ENCODE measurements around the gene ABCD4.

ABCD4 gene

DNA sequence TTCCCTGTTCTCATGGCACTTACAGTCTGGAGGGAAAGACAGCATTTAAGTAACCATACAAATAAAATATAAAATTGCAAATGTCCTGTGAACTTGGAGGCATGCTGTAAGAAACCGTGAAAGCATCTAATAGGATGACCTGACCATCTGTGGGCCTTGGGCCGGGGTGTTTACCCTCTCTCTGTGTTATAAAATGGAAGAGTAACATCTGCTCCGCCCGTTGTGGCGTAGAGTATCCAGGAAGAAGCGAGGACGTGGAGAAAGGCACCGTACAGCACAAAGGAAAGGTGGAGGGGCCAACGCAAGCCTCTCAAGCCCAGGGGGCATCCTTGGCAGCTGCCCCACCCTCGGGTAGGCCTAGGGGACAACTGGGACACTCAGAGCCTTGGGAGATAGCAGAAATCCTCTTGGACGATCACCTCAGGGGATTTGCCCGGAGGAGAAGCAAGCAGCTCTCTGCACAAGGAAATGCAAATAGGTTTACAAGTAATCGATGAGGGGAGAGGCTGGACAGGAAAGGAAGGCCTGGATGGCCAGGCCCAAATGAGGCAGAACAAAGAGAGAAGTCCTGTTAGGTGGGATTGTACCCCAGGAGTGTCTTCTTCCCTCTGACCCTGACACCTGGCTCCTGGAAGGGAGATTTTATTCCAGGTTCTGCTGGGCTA lies 37.3 kb downstream of the ABCD4 start:
- TF ChIP-seq CTCF (IDR thresholded peaks at IDR 0.05; ENCODE audit: insufficient read depth, low read length, poor library complexity, severe bottlenecking) (no peak), EZH2phosphoT487 (conservative IDR thresholded peaks at IDR 0.05; ENCODE audit: low read length) (no peak)
- H4K20me1 ChIP-seq (ENCODE audit: low read depth, low read length), result no peaks in the 10 kb centered on the region
- no peak overlapping the region for H3K4me3 ChIP-seq (ENCODE audit: insufficient read depth, low read length, poor library complexity, severe bottlenecking)

DNA sequence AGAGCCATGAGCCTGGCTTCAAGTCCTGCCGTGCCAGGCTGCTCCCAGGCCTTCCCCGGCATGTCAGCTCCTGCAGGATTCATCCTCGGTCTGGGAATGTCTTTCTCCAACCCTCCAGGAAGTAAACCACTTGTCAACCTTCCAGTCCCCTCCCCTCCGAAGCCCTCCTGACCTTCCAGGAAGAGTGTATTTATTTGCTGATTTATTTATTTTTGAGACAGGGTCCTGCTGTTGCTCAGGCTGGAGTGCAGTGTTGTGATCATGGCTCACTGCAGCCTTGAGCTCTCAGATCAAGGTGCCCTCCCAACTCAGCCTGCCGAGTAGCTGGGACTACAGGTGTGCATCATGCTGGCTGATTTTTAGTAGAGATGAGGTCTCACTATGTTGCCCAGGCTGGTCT lies 38.8 kb downstream of the ABCD4 start:
- Histone ChIP-seq H3K4me2 (ENCODE audit: low read depth, low read length, poor library complexity, severe bottlenecking) (no peak overlapping the region), H3K79me2 (ENCODE audit: insufficient read depth, low read length) (no peaks in the 10 kb centered on the region), H3K9ac (ENCODE audit: low read length) (no peak overlapping the region), H3K9me2 (replicated peaks; ENCODE audit: insufficient read depth, low read length) (no peaks in the 10 kb centered on the region), H4K20me1 (ENCODE audit: low read depth, low read length) (no peaks in the 10 kb centered on the region), H3K4me3 (ENCODE audit: insufficient read depth, low read length, poor library complexity, severe bottlenecking) (no peak overlapping the region), H3K9me3 (ENCODE audit: insufficient read depth, low read length) (no peaks in the 10 kb centered on the region), H3K36me3 (ENCODE audit: low read length) (no peaks in the 10 kb centered on the region), H3K27ac (ENCODE audit: low read depth, low read length) (no peak overlapping the region), H3K27me3 (ENCODE audit: low read length) (no peaks in the 10 kb centered on the region), H2AFZ (ENCODE audit: low read depth, low read length, severe bottlenecking) (no peak overlapping the region), H3F3A (ENCODE audit: insufficient read depth) (no peaks in the 10 kb centered on the region)
- TF ChIP-seq EZH2phosphoT487 (conservative IDR thresholded peaks at IDR 0.05; ENCODE audit: low read length), result no peak

More for the DNA sequence above, 37.3 kb downstream of the ABCD4 start:
- H2AFZ ChIP-seq (ENCODE audit: low read depth, low read length, severe bottlenecking), result no peak overlapping the region
- no peak overlapping the region for H3K4me2 ChIP-seq (ENCODE audit: low read depth, low read length, poor library complexity, severe bottlenecking)
- no peaks in the 10 kb centered on the region for H3K79me2 ChIP-seq (ENCODE audit: insufficient read depth, low read length)
- no peaks in the 10 kb centered on the region for H3K27me3 ChIP-seq (ENCODE audit: low read length)
- no peak overlapping the region for H3K27ac ChIP-seq (ENCODE audit: low read depth, low read length)
- no peak overlapping the region for H3K9ac ChIP-seq (ENCODE audit: low read length)
- H3F3A ChIP-seq (ENCODE audit: insufficient read depth), result no peaks in the 10 kb centered on the region
- no peaks in the 10 kb centered on the region for H3K36me3 ChIP-seq (ENCODE audit: low read length)
- H3K9me2 ChIP-seq (replicated peaks; ENCODE audit: insufficient read depth, low read length), result no peaks in the 10 kb centered on the region
- H3K9me3 ChIP-seq (ENCODE audit: insufficient read depth, low read length), result no peaks in the 10 kb centered on the region

GRCh38 chr14:74263181-74263580 lies 39.6 kb downstream of the ABCD4 start:
- Histone ChIP-seq H3K9me3 (ENCODE audit: insufficient read depth, low read length) (no peaks in the 10 kb centered on the region), H3K79me2 (ENCODE audit: insufficient read depth, low read length) (no peaks in the 10 kb centered on the region), H2AFZ (ENCODE audit: low read depth, low read length, severe bottlenecking) (no peak overlapping the region), H3K9ac (ENCODE audit: low read length) (no peak overlapping the region), H3K9me2 (replicated peaks; ENCODE audit: insufficient read depth, low read length) (no peaks in the 10 kb centered on the region), H3K27ac (ENCODE audit: low read depth, low read length) (no peak overlapping the region), H3K36me3 (ENCODE audit: low read length) (no peaks in the 10 kb centered on the region), H3F3A (ENCODE audit: insufficient read depth) (no peaks in the 10 kb centered on the region), H3K4me2 (ENCODE audit: low read depth, low read length, poor library complexity, severe bottlenecking) (no peak overlapping the region), H3K27me3 (ENCODE audit: low read length) (no peaks in the 10 kb centered on the region), H3K4me3 (ENCODE audit: insufficient read depth, low read length, poor library complexity, severe bottlenecking) (no peak overlapping the region), H4K20me1 (ENCODE audit: low read depth, low read length) (no peaks in the 10 kb centered on the region)
- TF ChIP-seq CTCF (IDR thresholded peaks at IDR 0.05; ENCODE audit: insufficient read depth, low read length, poor library complexity, severe bottlenecking), result no peak
- no peak for TF ChIP-seq EZH2phosphoT487 (conservative IDR thresholded peaks at IDR 0.05; ENCODE audit: low read length)

DNA sequence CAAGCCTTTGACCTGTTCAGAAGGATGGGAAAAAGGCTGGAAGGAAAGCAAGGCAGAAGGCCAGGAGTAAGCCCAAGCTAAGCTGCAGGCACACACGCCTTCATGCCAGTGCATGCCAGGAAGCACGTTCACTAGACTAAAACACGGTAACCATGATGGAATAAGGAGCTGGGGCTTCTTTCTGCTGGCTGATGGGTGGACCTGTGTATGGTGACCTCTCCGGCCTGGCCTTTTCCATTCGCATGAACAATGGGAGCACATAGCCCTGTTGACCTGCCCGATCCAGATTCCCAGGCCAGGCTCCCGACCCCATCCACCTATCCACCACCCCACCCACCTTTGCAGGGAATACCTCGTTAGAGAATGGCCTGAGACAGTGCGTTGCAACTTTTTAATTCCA lies 40.7 kb downstream of the ABCD4 start:
- Histone ChIP-seq H3K4me3 (ENCODE audit: insufficient read depth, low read length, poor library complexity, severe bottlenecking) (no peak overlapping the region), H3K9ac (ENCODE audit: low read length) (no peak overlapping the region), H3K4me2 (ENCODE audit: low read depth, low read length, poor library complexity, severe bottlenecking) (no peak overlapping the region), H3K9me2 (replicated peaks; ENCODE audit: insufficient read depth, low read length) (no peaks in the 10 kb centered on the region), H3K79me2 (ENCODE audit: insufficient read depth, low read length) (no peaks in the 10 kb centered on the region), H2AFZ (ENCODE audit: low read depth, low read length, severe bottlenecking) (no peak overlapping the region), H3K27me3 (ENCODE audit: low read length) (no peaks in the 10 kb centered on the region), H3K36me3 (ENCODE audit: low read length) (no peaks in the 10 kb centered on the region), H3F3A (ENCODE audit: insufficient read depth) (no peaks in the 10 kb centered on the region), H4K20me1 (ENCODE audit: low read depth, low read length) (no peaks in the 10 kb centered on the region), H3K27ac (ENCODE audit: low read depth, low read length) (no peak overlapping the region), H3K9me3 (ENCODE audit: insufficient read depth, low read length) (no peaks in the 10 kb centered on the region)
- no peak for TF ChIP-seq CTCF (IDR thresholded peaks at IDR 0.05; ENCODE audit: insufficient read depth, low read length, poor library complexity, severe bottlenecking)
- no peak for TF ChIP-seq EZH2phosphoT487 (conservative IDR thresholded peaks at IDR 0.05; ENCODE audit: low read length)
